HG03378 (cell line): ENCODE measurements around the gene ZDHHC17.
"Not testable (repeated sequence)": the region's sequence is repeated elsewhere in the genome, so short reads cannot be mapped to it uniquely, and the experiment has no call there.

Experiments
- ATAC-seq: cut with Tn5 transposase; IDR thresholded peaks from one replicate; pipeline ENCODE4 v1.9.1; 2021; ENCODE audit warnings: mild to moderate bottlenecking, moderate library complexity; ENCODE audit not compliant: unreplicated experiment

ZDHHC17 gene

DNA sequence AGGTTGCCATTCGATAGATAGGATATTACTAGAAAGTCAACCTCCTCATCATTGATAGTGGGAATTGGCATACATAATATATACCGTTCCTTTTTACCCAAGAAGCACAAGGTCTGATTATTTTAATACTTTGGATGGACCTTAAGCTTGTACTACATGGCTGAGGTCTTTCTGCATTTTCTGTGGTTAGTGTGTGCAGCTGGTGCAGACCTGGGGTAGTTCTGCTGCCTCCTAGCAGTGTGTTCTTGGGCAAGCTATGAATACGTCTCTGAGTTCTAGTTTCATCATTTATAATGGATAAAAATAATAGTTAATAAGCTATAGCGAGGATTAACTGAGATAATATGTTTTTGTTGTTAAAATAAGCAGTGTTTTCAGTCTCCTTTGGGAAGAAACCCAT, 2.2 kb downstream of the ZDHHC17 start:
- no peak for ATAC-seq

DNA sequence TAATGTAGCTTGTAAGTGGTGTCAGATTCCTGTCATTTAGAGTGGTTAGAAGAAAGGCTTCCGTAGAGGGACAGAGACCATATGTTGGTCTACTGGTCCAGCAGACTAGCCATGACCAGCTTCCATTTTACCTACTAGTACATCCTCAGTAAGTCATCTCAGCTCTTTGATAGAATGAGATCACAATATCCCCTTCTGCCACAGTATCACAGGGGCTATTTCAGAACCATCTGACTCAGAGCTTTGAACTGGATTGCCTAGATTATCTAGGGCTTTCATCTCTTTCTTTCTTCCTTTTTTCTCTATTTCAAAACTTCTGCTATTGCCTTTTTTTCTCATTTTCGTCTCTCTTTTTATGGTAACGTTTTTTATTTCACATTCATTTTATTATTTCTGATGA, 4.7 kb downstream of the ZDHHC17 start:
- no peak for ATAC-seq

DNA sequence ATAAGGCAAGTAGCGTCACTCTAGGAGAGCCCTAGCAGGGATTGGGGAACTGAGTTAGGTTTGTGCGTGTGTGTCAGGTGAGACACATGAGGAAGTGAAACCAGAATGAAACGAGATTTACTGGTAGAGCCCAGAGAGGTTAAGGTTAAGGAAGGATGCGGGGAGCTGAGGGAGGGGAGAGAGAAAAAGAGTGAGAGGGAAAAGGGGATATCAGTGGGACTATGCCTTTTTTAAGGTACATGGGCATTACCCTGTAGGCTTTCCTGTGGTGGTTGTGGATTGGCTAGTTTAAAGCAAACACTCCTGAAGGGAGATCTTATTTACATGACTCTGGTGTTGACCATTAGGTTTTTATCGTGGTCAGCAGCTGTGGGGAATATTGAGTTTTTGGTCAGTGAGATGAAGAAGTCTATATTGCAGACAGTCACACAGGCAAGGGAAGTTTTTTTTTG, 13.9 kb downstream of the ZDHHC17 start:
- peak; percentile 100 for ATAC-seq

DNA sequence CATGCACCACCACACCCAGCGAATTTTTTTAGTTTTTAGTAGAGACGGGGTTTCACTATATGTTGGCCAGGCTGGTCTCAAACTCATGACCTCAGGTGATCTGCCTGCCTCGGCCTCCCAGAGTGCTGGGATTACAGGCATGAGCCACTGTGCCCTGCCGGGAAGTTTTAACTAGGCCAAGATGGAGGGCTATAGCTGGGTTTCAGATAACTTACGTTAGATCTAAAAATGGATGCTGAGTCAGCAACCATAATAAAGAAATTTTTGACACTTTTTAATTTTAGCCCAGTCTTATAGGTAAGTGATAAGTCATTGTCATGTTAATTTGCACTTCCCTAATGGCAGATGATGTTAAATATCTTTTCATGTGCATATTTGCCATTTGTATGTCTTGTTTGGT, 14.4 kb downstream of the ZDHHC17 start:
- no peak for ATAC-seq

DNA sequence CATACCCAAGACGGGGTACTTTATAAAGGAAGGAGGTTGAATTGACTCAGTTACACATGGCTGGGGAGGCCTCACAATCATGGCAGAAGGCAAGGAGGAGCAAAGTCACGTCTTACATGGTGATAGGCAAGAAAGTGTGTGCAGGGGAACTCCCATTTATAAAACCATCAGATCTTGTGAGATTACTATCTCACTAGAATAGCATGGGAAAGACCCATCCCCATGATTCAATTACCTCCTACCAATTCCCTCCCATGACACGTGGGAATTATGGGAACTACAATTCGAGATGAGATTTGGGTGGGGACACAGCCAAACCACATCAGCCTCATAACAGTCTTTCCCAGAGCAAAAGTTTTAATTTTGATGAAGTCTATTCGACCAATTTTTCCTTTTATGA, 15.4 kb downstream of the ZDHHC17 start:
- ATAC-seq = not testable (repeated sequence)

DNA sequence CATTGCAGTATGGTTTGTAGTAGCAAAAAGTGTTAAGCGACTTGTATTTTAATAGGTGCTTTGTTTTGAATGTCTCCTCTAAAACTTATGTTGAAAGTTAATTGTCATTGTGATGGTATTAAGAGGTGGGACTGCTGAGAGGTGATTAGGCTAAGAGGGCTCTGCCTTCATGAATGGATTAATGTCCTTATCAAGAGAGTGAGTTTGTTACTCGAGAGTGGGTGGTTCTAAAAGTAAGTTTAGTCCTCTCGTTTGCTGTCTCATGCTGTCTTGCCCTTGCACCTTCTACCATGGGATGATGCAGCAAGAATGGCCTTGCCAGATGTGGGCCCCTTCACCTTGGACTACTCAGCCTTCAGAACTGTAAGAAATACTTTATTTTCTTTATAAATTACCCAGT, 17.4 kb downstream of the ZDHHC17 start:
- ATAC-seq = no peak

DNA sequence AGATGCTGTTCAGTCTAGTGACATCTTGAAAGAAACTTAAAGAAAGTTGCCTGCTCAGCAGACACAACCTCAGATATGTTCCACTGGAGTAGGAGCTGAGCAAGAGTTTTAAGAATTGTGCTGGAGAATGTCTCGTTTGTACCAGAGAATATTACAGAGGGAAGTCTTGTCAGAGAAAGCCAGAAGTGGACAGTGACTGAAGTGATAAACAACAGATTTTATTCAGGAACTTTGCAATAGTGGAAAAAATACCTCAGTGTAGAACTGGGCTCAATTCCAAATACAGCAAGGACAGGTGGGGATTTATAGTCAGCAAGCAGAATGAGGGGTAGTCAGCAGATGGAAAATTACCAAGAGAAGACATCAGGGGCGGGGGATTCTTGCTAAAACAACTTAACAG, 18.6 kb downstream of the ZDHHC17 start:
- ATAC-seq = no peak

DNA sequence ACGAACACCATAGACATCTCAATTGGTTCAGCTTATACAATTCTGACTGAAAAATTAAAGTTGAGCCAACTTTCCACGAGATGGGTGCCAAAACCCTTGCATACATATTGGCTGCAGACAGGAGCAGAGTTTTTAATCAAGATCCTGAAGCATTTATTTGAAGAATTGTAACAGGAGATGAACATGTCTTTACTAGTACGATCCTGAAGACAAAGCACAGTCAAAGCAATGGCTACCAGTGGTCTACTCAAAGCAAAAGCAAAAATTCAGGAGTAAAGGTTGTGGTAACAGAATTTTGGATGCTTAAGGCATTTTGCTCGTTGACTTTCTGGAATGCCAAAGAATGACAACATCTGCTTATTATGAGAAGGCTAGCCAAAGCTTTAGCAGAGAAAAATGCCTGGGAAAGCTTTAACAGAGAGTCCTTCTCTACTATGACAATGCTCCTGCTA, 20.7 kb downstream of the ZDHHC17 start:
- ATAC-seq = no peak

DNA sequence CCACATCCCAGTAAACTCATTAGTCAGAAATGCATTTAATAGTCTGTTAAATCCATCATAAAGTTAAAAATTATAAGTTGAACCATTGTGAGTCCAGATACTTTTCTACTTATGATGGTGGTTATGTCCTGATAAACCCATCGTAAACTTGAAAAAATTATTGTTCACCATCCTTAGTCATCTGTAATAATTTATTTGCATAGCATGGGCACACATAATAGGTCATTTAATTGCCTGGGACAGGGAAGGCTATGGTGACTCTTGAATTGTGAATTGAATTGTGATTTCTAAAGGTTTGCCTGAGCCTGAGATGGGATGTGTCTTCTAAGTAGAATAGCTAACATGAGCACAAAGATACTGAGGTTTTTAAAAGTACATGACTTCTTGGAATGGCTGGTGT, 21.5 kb downstream of the ZDHHC17 start:
- ATAC-seq = no peak

DNA sequence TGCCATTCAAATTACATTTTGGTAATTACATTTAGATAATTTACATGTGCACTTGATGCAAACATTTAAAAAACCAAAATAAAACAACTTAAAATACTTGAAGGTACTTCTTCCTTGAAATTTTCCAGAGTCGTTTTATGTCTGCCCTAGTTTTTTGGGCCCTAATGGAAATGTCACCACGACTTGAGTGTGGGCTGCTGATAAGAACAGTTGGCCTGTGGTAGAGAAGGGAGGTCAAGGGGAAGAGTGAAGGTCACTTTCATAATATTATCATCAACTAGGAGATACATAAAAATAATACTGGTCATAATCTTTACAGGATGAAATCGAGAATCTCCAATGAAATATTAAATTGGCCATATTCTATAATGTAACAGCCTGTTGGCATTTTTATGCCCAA, 23.1 kb downstream of the ZDHHC17 start:
- ATAC-seq = no peak

DNA sequence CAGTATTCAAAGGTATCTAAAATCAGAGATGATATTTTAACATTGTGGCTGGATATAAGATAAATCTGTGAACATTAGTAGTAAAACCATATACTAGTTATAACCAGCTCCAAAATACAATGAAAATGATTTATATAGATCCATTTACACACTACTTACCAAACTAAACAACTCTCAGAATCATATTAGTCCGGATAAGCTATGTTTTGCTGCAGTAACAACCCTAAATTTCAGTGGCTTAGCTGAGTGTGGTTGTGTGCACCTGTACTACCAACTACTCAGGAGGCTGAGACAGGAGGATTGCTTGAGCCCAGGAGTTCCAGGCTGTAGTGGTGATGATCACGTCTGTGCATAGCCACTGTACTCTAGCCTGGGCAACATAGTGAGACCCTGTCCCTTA, 23.8 kb downstream of the ZDHHC17 start:
- no peak for ATAC-seq

DNA sequence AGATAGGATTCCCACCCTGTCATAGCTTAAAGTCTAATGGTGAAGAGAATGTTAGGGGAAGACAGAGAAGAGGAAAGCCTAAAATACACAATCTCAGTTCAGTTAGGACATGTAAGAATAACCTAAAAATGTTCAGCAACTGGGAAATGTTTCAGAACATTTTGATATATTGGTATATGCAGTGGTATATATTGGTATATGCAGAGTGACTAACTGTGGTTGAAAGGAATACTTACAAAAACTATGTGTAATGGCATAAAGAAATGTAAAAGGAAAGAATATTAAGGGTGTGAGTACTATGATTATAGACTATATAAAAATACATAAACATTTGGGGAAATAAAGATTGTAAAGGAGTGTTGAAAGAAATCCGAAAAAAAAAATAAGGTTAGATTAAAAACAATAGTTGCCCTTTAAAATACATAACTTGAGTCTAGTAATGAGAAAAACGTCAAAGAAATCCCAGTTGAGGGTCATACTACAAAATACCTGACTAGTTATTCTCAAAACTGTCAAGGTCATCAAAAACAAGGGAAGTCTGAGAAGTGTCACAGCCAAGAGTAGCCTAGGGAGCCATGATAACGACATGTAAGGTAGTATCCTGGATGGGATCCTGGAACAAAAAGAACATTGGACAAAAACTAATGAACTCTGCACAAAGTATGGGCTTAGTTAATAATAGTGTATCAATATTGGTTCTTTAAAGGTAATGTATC, 25.6 kb downstream of the ZDHHC17 start:
- ATAC-seq = no peak

DNA sequence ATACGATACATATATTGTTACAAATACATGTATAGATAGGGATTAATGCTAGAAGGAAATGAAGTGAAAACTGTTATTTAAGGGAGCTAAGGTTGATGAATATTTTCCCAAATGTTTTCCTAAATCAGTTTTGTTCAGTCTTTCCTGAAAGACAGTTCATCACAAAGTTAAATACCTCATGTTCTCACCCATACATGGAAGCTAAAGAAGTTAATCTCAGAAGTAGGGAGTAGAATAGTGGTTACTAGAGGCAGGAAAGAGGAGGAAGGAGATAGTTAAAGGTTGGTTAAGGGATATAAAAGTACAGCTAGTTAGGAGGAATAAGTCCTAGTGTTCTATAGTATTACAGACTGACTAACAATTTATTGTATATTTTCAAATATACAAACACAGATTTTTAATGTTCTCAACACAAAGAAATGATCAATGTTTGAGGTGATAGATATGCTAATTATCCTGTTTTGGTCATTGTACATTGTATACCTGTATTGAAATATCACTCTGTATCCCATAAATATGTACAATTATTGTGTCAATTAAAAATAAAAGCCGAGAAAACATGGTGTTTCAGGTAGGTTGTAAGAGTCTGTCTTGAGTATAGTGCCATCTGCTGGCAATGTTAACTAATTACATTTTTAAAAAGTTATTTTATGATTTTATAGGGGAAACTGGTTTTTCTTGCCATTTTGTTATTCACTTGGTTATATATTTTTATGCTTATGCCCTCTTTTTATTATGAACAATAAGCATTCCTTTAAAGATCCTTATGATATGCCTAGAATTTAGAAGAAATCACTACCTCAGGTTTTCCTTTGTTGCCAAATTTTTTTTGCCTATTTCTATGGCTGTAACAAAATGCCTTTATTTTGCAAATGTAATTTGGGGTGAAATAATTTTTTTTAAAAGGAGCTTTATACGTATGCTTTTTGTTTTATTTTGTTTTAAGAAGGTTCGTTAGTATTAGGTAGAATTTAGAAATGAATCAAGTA, 26.9 kb downstream of the ZDHHC17 start:
- ATAC-seq = no peak

DNA sequence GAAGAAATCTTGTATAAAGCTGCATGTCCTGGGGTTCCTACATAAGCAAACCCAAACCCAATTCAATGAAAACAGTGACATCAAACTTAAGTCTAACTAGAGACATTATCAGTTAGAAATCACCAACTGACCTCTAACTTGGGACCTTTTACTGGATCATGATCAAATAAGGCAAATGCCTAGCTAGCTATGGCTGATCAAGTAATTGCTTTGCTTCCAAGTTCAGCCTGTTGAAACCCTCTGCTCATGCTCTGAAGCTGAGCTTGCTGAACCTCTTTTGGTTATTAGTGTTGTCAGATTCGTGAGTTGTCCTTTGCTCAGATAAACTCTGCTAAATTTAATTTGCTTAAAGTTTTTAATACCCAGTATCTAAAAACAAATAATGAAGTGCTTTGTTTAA, 28.9 kb downstream of the ZDHHC17 start:
- ATAC-seq = no peak

DNA sequence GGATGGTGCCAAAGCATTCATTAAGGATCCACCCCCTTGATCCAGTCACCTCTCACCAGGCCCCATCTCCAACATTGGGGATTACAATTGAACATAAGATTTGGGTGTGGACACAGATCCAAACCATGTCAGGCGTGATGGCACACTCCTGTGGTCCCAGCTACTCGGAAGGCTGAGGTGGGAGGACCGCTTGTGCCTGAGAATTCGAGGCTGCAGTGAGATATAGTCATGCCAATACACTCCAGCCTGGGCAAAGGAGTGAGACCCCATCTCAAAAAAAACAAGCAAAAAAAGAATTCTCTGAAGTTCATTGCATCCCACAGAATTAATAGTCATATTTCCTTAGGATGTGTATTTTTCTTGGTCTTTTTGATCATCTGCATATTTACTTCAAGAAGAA, 34.9 kb downstream of the ZDHHC17 start:
- no peak for ATAC-seq

DNA sequence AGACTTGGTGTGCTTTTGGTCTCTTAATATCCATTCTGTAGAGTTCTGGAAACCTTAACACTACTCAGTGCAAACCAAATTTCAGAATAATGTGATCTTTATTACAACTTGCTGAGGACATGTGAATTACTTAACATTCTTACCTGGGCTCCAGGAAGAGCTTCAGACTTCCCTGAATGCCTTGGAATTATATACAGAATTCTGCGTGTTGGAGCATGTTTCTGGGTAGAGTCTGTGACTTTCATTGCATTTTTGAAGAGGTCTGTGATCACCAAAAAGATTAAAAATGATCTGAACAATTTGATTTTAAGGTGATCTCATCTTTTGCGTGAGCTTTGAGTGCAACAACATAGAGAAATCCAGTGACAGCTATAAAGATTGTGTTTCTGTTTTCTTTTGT, 35.4 kb downstream of the ZDHHC17 start:
- no peak for ATAC-seq

DNA sequence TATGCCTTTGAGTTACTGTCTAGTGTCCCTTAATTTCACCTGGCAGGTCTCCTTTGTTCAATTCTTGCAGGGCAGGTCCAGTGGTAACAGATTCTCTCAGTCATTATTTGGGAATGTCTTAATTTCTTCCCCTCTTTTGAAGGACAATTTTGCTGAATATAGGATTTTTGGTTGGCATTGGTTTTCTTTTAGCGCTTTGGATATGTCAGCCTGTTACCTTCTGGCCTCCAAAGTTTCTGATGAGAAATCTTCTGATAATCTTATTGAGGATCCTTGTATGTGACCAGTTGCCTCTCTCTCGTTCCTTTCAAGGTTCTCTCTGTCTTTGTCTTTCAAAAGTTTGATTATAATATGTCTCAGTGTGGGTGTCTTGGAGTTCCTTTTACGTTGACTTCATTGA, 38.1 kb downstream of the ZDHHC17 start:
- ATAC-seq = no peak

DNA sequence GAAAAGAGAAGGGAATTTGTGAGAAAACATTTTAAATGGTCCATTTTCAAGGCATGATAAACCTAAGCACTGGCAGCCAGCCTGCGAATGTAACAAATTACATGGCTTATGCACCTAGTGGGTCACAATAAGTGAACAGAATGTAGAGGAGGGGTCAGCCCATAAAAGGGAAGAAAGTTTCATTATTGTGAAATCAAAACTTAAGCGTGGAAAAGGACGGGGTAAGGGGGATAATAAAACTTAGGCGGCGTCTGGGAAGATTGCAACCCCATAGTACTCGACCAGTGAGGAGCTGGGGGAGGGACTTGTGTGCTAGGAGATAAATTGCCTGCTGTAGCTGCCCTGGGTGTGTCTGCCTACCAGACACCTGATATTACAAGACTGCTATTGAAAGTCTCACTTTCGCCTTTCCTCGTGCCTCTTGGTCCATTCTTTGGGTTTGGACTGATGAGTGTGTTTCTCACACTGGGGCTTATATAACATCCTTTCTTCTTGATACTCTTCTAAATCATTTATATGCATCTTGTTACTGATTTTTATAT, 40.6 kb downstream of the ZDHHC17 start:
- ATAC-seq = no peak

DNA sequence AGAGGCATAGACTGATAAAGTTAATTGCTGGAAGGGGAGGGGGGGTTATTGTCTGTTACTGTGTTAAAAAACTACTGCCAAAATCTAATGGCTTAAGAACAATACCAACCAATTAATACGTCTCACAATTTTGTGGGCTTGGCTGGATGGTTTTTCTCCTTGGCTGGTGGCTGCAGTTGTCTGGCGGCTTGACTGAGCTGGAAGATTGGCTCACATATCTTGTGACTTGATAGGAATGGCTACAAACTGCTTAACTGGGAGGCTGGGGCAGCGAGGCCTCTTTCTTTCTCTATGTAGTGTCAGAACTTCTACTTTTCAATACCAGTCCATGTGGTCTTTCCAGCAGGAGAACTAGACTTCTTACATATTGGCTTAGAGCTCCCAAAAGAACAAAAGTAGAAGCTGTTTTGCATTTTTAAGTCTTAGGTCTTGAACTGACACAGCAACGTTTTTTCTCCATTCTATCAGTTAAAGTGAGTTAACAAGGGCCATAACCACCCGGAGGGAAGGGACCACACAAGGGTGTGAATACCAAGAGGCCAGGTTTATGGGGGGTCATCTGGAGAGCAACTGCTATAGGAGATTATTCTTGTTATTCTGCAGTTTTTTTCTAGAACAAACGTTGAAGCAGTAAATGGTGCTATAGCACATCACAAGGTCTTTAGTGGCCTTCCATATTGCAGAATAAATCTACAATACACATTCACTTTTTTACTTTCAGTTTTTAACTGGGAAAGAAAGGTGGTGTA, 46.9 kb downstream of the ZDHHC17 start:
- no peak for ATAC-seq

DNA sequence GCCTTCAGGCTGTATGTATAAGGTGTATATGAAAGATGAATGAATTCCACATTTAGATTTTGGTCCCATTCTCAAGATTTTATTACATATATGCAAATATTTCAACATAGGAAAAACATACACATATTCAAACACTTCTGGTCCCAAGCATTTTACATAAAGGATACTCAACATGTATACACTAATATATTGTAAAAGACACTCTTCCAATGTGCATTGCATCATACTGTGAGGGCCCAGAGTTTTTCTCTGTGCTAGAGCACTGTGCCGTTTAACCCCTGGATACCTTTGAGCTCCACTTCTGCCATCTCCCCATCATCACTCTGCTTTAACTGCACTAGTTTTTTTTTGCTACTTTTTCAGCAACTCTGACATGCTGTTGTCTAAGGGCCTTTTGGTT, 48.1 kb downstream of the ZDHHC17 start:
- no peak for ATAC-seq

DNA sequence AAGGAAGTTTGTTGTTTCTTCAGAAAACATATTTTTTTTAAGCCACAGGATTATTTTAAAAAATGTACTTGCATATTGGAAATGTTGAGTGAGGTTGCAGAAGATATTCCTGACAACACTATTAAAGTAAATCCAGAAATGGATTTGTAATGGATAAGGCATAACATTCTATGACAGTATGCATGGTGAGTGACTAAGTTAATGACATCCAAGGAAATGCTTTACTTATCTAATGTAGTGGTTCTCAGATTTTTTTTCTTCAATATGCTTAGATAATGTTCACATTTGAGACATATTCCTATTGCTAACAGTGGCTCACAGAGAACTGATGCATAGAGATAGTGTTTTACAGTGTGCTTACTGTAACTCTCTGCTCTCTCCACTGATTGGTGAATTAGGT, 49.4 kb downstream of the ZDHHC17 start:
- ATAC-seq = no peak
